GM23248 (cell line): ENCODE results near the gene PALD1. TPM values are rescaled to one million over a fixed set of nuclear protein-coding genes. Genes with fewer than 3 reads are reported as not detected.

Experiments used
- DNase-seq: peaks from one replicate; pipeline ENCODE4 v3.0.0-alpha.2; 2015
- H2AFZ ChIP-seq: fragments of 200-600 bp; sonication (generic); 2 replicates; pipeline ENCODE4 v1.6.1; 2016; ENCODE audit warnings: antibody characterized with exemption
- H3F3A ChIP-seq: fragments of 200-600 bp; sonication (generic); 2 replicates; pipeline ENCODE4 v1.6.1; 2016; ENCODE audit warnings: mild to moderate bottlenecking, antibody characterized with exemption, mixed run types; ENCODE audit not compliant: insufficient read depth
- H3K27ac ChIP-seq: fragments of 200-600 bp; sonication (generic); 2 replicates; pipeline ENCODE4 v1.5.1; 2016; ENCODE audit warnings: mild to moderate bottlenecking
- H3K27me3 ChIP-seq: fragments of 200-600 bp; sonication (generic); replicated peaks from 2 replicates; pipeline ENCODE4 v1.6.1; 2016; ENCODE audit warnings: mild to moderate bottlenecking; ENCODE audit not compliant: insufficient read depth
- H3K36me3 ChIP-seq: fragments of 200-600 bp; sonication (generic); 2 replicates; pipeline ENCODE4 v1.6.1; 2016; ENCODE audit warnings: low read depth, mild to moderate bottlenecking
- H3K4me1 ChIP-seq: fragments of 200-600 bp; sonication (generic); 2 replicates; pipeline ENCODE4 v1.6.1; 2016; ENCODE audit warnings: mild to moderate bottlenecking; ENCODE audit not compliant: insufficient read depth
- H3K4me2 ChIP-seq: fragments of 200-600 bp; sonication (generic); one replicate; pipeline ENCODE4 v1.6.1; 2016; ENCODE audit warnings: mild to moderate bottlenecking; ENCODE audit not compliant: unreplicated experiment
- H3K4me3 ChIP-seq: fragments of 200-600 bp; sonication (generic); 2 replicates; pipeline ENCODE4 v1.5.1; 2016; ENCODE audit warnings: mild to moderate bottlenecking
- H3K79me2 ChIP-seq: fragments of 200-600 bp; sonication (generic); 2 replicates; pipeline ENCODE4 v1.6.1; 2016; ENCODE audit warnings: mild to moderate bottlenecking; ENCODE audit not compliant: insufficient read depth
- H3K9ac ChIP-seq: fragments of 200-600 bp; sonication (generic); 2 replicates; pipeline ENCODE4 v1.6.1; 2016; ENCODE audit warnings: mild to moderate bottlenecking
- H3K9me2 ChIP-seq: fragments of 200-600 bp; sonication (generic); 2 replicates; pipeline ENCODE4 v1.6.1; 2016; ENCODE audit warnings: mixed run types, mild to moderate bottlenecking, moderate library complexity; ENCODE audit not compliant: insufficient read depth
- H3K9me3 ChIP-seq: fragments of 200-600 bp; sonication (generic); one replicate; pipeline ENCODE4 v1.6.1; 2017; ENCODE audit warnings: low read depth
- H4K20me1 ChIP-seq: fragments of 200-600 bp; sonication (generic); 2 replicates; pipeline ENCODE4 v1.6.0; 2016; ENCODE audit not compliant: insufficient read depth
- EZH2 ChIP-seq: fragments of 200-600 bp; sonication (generic); IDR thresholded peaks from 2 replicates; pipeline ENCODE4 v1.6.1; 2018; ENCODE audit warnings: antibody characterized with exemption, mild to moderate bottlenecking; ENCODE audit not compliant: insufficient read depth, poor library complexity, severe bottlenecking
- EZH2phosphoT487 ChIP-seq: fragments of 200-600 bp; sonication (generic); IDR thresholded peaks from 2 replicates; pipeline ENCODE4 v1.6.1; 2018; ENCODE audit warnings: antibody characterized with exemption, moderate library complexity, mild to moderate bottlenecking, low read depth; ENCODE audit not compliant: insufficient read depth
- WGBS, 2 experiments: methylation state at CpG; one replicate each; pipeline ENCODE4 v1.1.6; 2015 to 2017; ENCODE audit warnings: low lambda C conversion rate in 2 of 2, low coverage in 1 of 2; ENCODE audit errors: missing lambda C conversion rate in 2 of 2; 5-methylcytosine and 5-hydroxymethylcytosine counted together
- in situ Hi-C: fragments of 300-500 bp; cut with MboI; formaldehyde crosslinking; loops from 2 replicates; pipeline ENCODE4 v1.15.0; 2020
- polyA plus RNA-seq: library from polyadenylated mRNA; unstranded; fragments of >200 nt; fragmentation: Nextera tagmentation; extraction: Ambion mirVana; gene quantifications from 2 replicates; pipeline ENCODE4 v1.2.1, GENCODE V29; 2016
- total RNA-seq: library from RNA; depleted of rRNA; stranded (reverse); fragments of >200 nt; shearing (Covaris generic); gene quantifications from 2 replicates; pipeline ENCODE4 v1.2.3, GENCODE V29; 2014

Gene PALD1
- total and polyA plus RNA-seq, 2 experiments from 2014 or later = not detected

- no peaks in the 10 kb centered on the region for H3K79me2 ChIP-seq
- H3K36me3 ChIP-seq = no peaks in the 10 kb centered on the region
- TF ChIP-seq EZH2phosphoT487 (no peak), EZH2 (no peak)
- H3K27ac ChIP-seq = no peak overlapping the region
- H3F3A ChIP-seq = no peaks in the 10 kb centered on the region
- no peaks in the 10 kb centered on the region for H3K9me2 ChIP-seq
- H3K9ac ChIP-seq = no peak overlapping the region
- H4K20me1 ChIP-seq = no peaks in the 10 kb centered on the region
- H3K4me3 ChIP-seq = no peak overlapping the region
- WGBS, 2 experiments = 61 to 89% methylated on average over 2 of the region's 2 CpGs
- H3K4me2 ChIP-seq = no peak overlapping the region
- no peaks in the 10 kb centered on the region for H3K4me1 ChIP-seq
- no peak overlapping the region for H2AFZ ChIP-seq
- DNase-seq = no peak
- H3K9me3 ChIP-seq = no peaks in the 10 kb centered on the region
- H3K27me3 ChIP-seq = peaks cover 21% of the 10 kb centered on the region
- in situ Hi-C loops = loop anchor here (10.0 kb wide), 1 partner anchor 289 kb away; no protein-coding TSS in a partner anchor
Observed at GRCh38 chr10:70465832-70466231, 12.7 kb upstream of the PALD1 start.

GRCh38 chr10:70466951-70467350 lies 11.6 kb upstream of the PALD1 start:
- no peaks in the 10 kb centered on the region for H3F3A ChIP-seq
- WGBS, 2 experiments = 71 to 77% methylated on average over 3 of the region's 3 CpGs
- H2AFZ ChIP-seq = no peak overlapping the region
- TF ChIP-seq EZH2 = no peak
- TF ChIP-seq EZH2phosphoT487 = no peak
- no peaks in the 10 kb centered on the region for H4K20me1 ChIP-seq
- no peak for DNase-seq
- H3K27me3 ChIP-seq = peaks cover 27% of the 10 kb centered on the region
- no peaks in the 10 kb centered on the region for H3K4me1 ChIP-seq
- no peak overlapping the region for H3K4me3 ChIP-seq
- H3K79me2 ChIP-seq = no peaks in the 10 kb centered on the region
- H3K36me3 ChIP-seq = no peaks in the 10 kb centered on the region
- H3K4me2 ChIP-seq = no peak overlapping the region
- no peaks in the 10 kb centered on the region for H3K9me3 ChIP-seq
- H3K27ac ChIP-seq = no peak overlapping the region
- no peak overlapping the region for H3K9ac ChIP-seq
- in situ Hi-C loops = loop anchor here (10.0 kb wide), 1 partner anchor 288 kb away; no protein-coding TSS in a partner anchor
- no peaks in the 10 kb centered on the region for H3K9me2 ChIP-seq

GRCh38 chr10:70472799-70473454 lies 5.6 kb upstream of the PALD1 start:
- no peaks in the 10 kb centered on the region for H4K20me1 ChIP-seq
- no peaks in the 10 kb centered on the region for H3F3A ChIP-seq
- H3K9me2 ChIP-seq = no peaks in the 10 kb centered on the region
- H3K4me3 ChIP-seq = no peak overlapping the region
- H3K4me1 ChIP-seq = no peaks in the 10 kb centered on the region
- 63% methylated on average over 8 of the region's 8 CpGs for WGBS, 2 experiments
- H2AFZ ChIP-seq = no peak overlapping the region
- H3K9me3 ChIP-seq = no peaks in the 10 kb centered on the region
- peaks cover 38% of the 10 kb centered on the region for H3K27me3 ChIP-seq
- H3K4me2 ChIP-seq = no peak overlapping the region
- no peaks in the 10 kb centered on the region for H3K79me2 ChIP-seq
- no peak for DNase-seq
- H3K27ac ChIP-seq = no peak overlapping the region
- TF ChIP-seq EZH2 (no peak), EZH2phosphoT487 (no peak)
- H3K36me3 ChIP-seq = no peaks in the 10 kb centered on the region
- H3K9ac ChIP-seq = no peak overlapping the region
- in situ Hi-C loops = no loop called here

- in situ Hi-C loops = no loop called here
- Histone ChIP-seq H3K79me2 (no peaks in the 10 kb centered on the region), H3K9ac (no peak overlapping the region), H3K27me3 (peaks cover 40% of the 10 kb centered on the region), H3K4me1 (no peaks in the 10 kb centered on the region), H3K9me2 (no peaks in the 10 kb centered on the region), H3K27ac (no peak overlapping the region), H3K9me3 (no peaks in the 10 kb centered on the region), H3F3A (no peaks in the 10 kb centered on the region), H3K4me3 (no peak overlapping the region), H3K36me3 (no peaks in the 10 kb centered on the region), H4K20me1 (no peaks in the 10 kb centered on the region), H3K4me2 (no peak overlapping the region), H2AFZ (no peak overlapping the region)
- TF ChIP-seq EZH2 (no peak), EZH2phosphoT487 (no peak)
- no peak for DNase-seq
- 98 to 100% methylated on average over 2 of the region's 2 CpGs for WGBS, 2 experiments
Observed at GRCh38 chr10:70474780-70475179, 3.8 kb upstream of the PALD1 start.
